Spleen (tissue), 11 donors: ENCODE results near the gene NRXN3. TPM values are rescaled to one million over a fixed set of nuclear protein-coding genes. Genes with fewer than 3 reads are reported as not detected.

Source experiments
- DNase-seq: peaks from one replicate; pipeline ENCODE4 v3.0.0-alpha.2; 2020
- H3K27ac ChIP-seq, 8 donors: fragments of 200-600 bp; sonication (generic) in 7 of 8; 1 replicate in 4 of 8; 2 replicates in 4 of 8; pipeline versions ENCODE4 v1.5.0 to v1.8.0; 2016 to 2021; ENCODE audit warnings: inconsistent platforms in 4 of 8, mild to moderate bottlenecking in 4 of 8, moderate library complexity in 1 of 8
- H3K27me3 ChIP-seq, 7 donors: fragments of 200-600 bp; sonication (generic) in 6 of 7; replicated peaks in 1 of 7; 1 replicate in 4 of 7; 2 replicates in 3 of 7; pipeline versions ENCODE4 v1.5.0 to v1.8.0; 2016 to 2021; ENCODE audit warnings: inconsistent platforms in 3 of 7, mild to moderate bottlenecking in 1 of 7
- H3K36me3 ChIP-seq, 6 donors: fragments of 200-600 bp; sonication (generic) in 5 of 6; 1 replicate in 4 of 6; 2 replicates in 2 of 6; pipeline versions ENCODE4 v1.5.0 to v1.8.0; 2016 to 2021; ENCODE audit warnings: inconsistent platforms in 2 of 6
- H3K4me1 ChIP-seq, 6 donors: fragments of 200-600 bp; sonication (generic) in 5 of 6; 1 replicate in 3 of 6; 2 replicates in 3 of 6; pipeline versions ENCODE4 v1.5.0 to v1.8.0; 2016 to 2021; ENCODE audit warnings: inconsistent platforms in 3 of 6
- H3K4me3 ChIP-seq, 8 donors: fragments of 200-600 bp; sonication (generic) in 7 of 8; 1 replicate in 4 of 8; 2 replicates in 4 of 8; pipeline versions ENCODE4 v1.5.0 to v1.8.0; 2016 to 2021; ENCODE audit warnings: inconsistent platforms in 4 of 8, mild to moderate bottlenecking in 4 of 8, moderate library complexity in 2 of 8
- H3K9me3 ChIP-seq, 8 donors: fragments of 200-600 bp; sonication (generic) in 7 of 8; 1 replicate in 4 of 8; 2 replicates in 4 of 8; pipeline versions ENCODE4 v1.5.0 to v1.8.0; 2016 to 2021; ENCODE audit warnings: inconsistent platforms in 4 of 8
- CTCF ChIP-seq, 11 experiments: fragments of 200-600 bp in 7 of 11; fragments of 450-650 bp in 4 of 11; sonication (generic) in 4 of 11; IDR thresholded peaks in 8 of 11; conservative IDR thresholded peaks in 3 of 11; 1 replicate in 7 of 11; 2 replicates in 4 of 11; pipeline versions ENCODE4 v1.4.0 to v1.8.0; 2016 to 2021; ENCODE audit warnings: antibody characterized with exemption in 11 of 11, inconsistent platforms in 4 of 11, mild to moderate bottlenecking in 1 of 11
- POLR2A ChIP-seq, 3 donors: fragments of 450-650 bp; IDR thresholded peaks; one replicate each; pipeline ENCODE4 v1.5.1; 2017; ENCODE audit warnings: antibody characterized with exemption in 3 of 3, mild to moderate bottlenecking in 1 of 3
- POLR2AphosphoS5 ChIP-seq, 3 donors: sonication (generic); formaldehyde crosslinking; IDR thresholded peaks; one replicate each; pipeline ENCODE4 v1.5.1; 2017; ENCODE audit warnings: antibody characterized with exemption in 3 of 3
- WGBS, 5 donors: extraction: QIAGEN DNeasy Blood & Tissue Kit in 3 of 5; methylation state at CpG; one replicate each; pipeline versions ENCODE4 v1.1.5 to v1.1.7; 2013 to 2018; 5-methylcytosine and 5-hydroxymethylcytosine counted together
- intact Hi-C: fragments of 100-400 bp; cut with DNase I; formaldehyde crosslinking; loops from one replicate; pipeline ENCODE4 v1.15.0; 2023; ENCODE audit warnings: low total_unique reads
- polyA plus RNA-seq, 3 donors: library from polyadenylated mRNA; stranded (reverse); fragments of 200-250 nt; gene quantifications; one replicate each; pipeline ENCODE4 v1.2.1, GENCODE V29; 2013
- total RNA-seq, 7 donors: library from RNA; depleted of rRNA in 3 of 7; stranded (reverse); fragments of >200 nt in 3 of 7; fragmentation: NEBNext Ultra II Directional in 4 of 7; extraction: Animal tissue kit (Norgen Biotek cat#: 25700) in 4 of 7; gene quantifications; one replicate each; pipeline versions ENCODE4 v1.1.0 to v1.2.1, GENCODE V29; 2016 to 2021
- donor health status: healthy with polysubstance abuse.
- donor health status: DM: no; HTN: no; CAD: no; lungs with moderate emphysema.
- donor health status: DM: no; HTN: no; CAD: no.
- donor health status: Bipolar disorder and iron deficiency.
- donor health status: healthy.
- donor health status: DM: no; HTN: no; CAD: no.
- donor health status: DM: yes; HTN: yes; CAD: no.

The NRXN3 gene
- total and polyA plus RNA-seq, 10 donors = 0.21 to 11.5 (median 1.6) TPM

GRCh38 chr14:78282437-78282836 lies 112.3 kb downstream of the NRXN3 start:
- no peak overlapping the region for H3K27ac ChIP-seq
- WGBS, 5 donors = 60 to 71% (median 64%) methylated on average over 6 of the region's 6 CpGs

GRCh38 chr14:78286210-78286609 lies 116.0 kb downstream of the NRXN3 start:
- Histone ChIP-seq H3K27ac (no peak overlapping the region), H3K4me1 (no peaks in the 10 kb centered on the region), H3K9me3 (no peaks in the 10 kb centered on the region), H3K36me3 (no peaks in the 10 kb centered on the region), H3K27me3 (peaks cover 0 to 15% (median 0%) of the 10 kb centered on the region in 7 donors), H3K4me3 (no peak overlapping the region)
- 38 to 60% (median 41%) methylated on average over 3 of the region's 3 CpGs for WGBS, 5 donors
- TF ChIP-seq CTCF (IDR thresholded peaks at IDR 0.05 in 8 of 11, conservative IDR thresholded peaks at IDR 0.05 in 3 of 11) = no peak
- no peak for TF ChIP-seq POLR2AphosphoS5 (IDR thresholded peaks at IDR 0.05)
- no peak for TF ChIP-seq POLR2A (IDR thresholded peaks at IDR 0.05)
- intact Hi-C loops = no loop called here
- no peak for DNase-seq

More at GRCh38 chr14:78282437-78282836, 112.3 kb downstream of the NRXN3 start:
- H3K9me3 ChIP-seq = no peaks in the 10 kb centered on the region
- intact Hi-C loops = no loop called here
- H3K4me3 ChIP-seq = no peak overlapping the region
- no peaks in the 10 kb centered on the region for H3K4me1 ChIP-seq
- TF ChIP-seq POLR2A (IDR thresholded peaks at IDR 0.05) (no peak), POLR2AphosphoS5 (IDR thresholded peaks at IDR 0.05) (no peak), CTCF (IDR thresholded peaks at IDR 0.05 in 8 of 11, conservative IDR thresholded peaks at IDR 0.05 in 3 of 11) (no peak)
- no peak for DNase-seq
- peaks cover 0 to 9% (median 0%) of the 10 kb centered on the region in 7 donors for H3K27me3 ChIP-seq
- H3K36me3 ChIP-seq = no peaks in the 10 kb centered on the region

- no peak for DNase-seq
- WGBS, 5 donors = 57 to 69% (median 67%) methylated on average over 3 of the region's 3 CpGs
- intact Hi-C loops = no loop called here
Observed at GRCh38 chr14:78292003-78292402, 121.8 kb downstream of the NRXN3 start.

GRCh38 chr14:78297858-78298257 lies 127.7 kb downstream of the NRXN3 start:
- Histone ChIP-seq H3K36me3 (no peaks in the 10 kb centered on the region), H3K27me3 (peaks cover 0 to 19% (median 0%) of the 10 kb centered on the region in 7 donors), H3K9me3 (no peaks in the 10 kb centered on the region), H3K4me1 (no peaks in the 10 kb centered on the region), H3K4me3 (no peak overlapping the region), H3K27ac (no peak overlapping the region)
- intact Hi-C loops = no loop called here
- WGBS, 5 donors = 33 to 53% (median 47%) methylated on average over 11 of the region's 11 CpGs
- DNase-seq = no peak
- no peak for TF ChIP-seq CTCF (IDR thresholded peaks at IDR 0.05 in 8 of 11, conservative IDR thresholded peaks at IDR 0.05 in 3 of 11)
- no peak for TF ChIP-seq POLR2AphosphoS5 (IDR thresholded peaks at IDR 0.05)
- TF ChIP-seq POLR2A (IDR thresholded peaks at IDR 0.05) = no peak

More at GRCh38 chr14:78292003-78292402, 121.8 kb downstream of the NRXN3 start:
- Histone ChIP-seq H3K27ac (no peak overlapping the region), H3K36me3 (no peaks in the 10 kb centered on the region), H3K4me1 (no peaks in the 10 kb centered on the region), H3K27me3 (peaks cover 0 to 6% (median 0%) of the 10 kb centered on the region in 7 donors), H3K9me3 (no peaks in the 10 kb centered on the region), H3K4me3 (no peak overlapping the region)
- no peak for TF ChIP-seq POLR2AphosphoS5 (IDR thresholded peaks at IDR 0.05)
- TF ChIP-seq POLR2A (IDR thresholded peaks at IDR 0.05) = no peak
- TF ChIP-seq CTCF (IDR thresholded peaks at IDR 0.05 in 8 of 11, conservative IDR thresholded peaks at IDR 0.05 in 3 of 11) = no peak
